Ascending aorta (tissue), 2 donors: Measurements from ENCODE around the gene MON2. TPM values are rescaled to one million over a fixed set of nuclear protein-coding genes. Genes with fewer than 3 reads are reported as not detected.

Source experiments
- DNase-seq, 2 donors: peaks; one replicate each; pipeline ENCODE4 v3.0.0-alpha.2; 2019; ENCODE audit warnings: low spot score in 2 of 2
- H3K27ac ChIP-seq, 2 donors: fragments of 200-600 bp; sonication (generic); one replicate each; pipeline ENCODE4 v1.5.1; 2016 to 2017; ENCODE audit warnings: mild to moderate bottlenecking in 1 of 2
- H3K27me3 ChIP-seq: fragments of 200-600 bp; sonication (generic); one replicate; pipeline ENCODE4 v1.5.1; 2017
- H3K36me3 ChIP-seq, 2 donors: fragments of 200-600 bp; sonication (generic); one replicate each; pipeline ENCODE4 v1.5.1; 2016
- H3K4me1 ChIP-seq, 2 donors: fragments of 200-600 bp; sonication (generic); one replicate each; pipeline ENCODE4 v1.5.1; 2016 to 2017; ENCODE audit warnings: mild to moderate bottlenecking in 1 of 2
- H3K4me3 ChIP-seq, 2 donors: fragments of 200-600 bp; sonication (generic); one replicate each; pipeline ENCODE4 v1.5.1; 2016 to 2017; ENCODE audit warnings: mild to moderate bottlenecking in 1 of 2
- H3K9me3 ChIP-seq, 2 donors: fragments of 200-600 bp; sonication (generic); one replicate each; pipeline ENCODE4 v1.5.1; 2016
- CTCF ChIP-seq, 3 experiments: fragments of 200-600 bp in 2 of 3; fragments of 450-650 bp in 1 of 3; sonication (generic) in 2 of 3; IDR thresholded peaks; one replicate each; pipeline ENCODE4 v1.5.1; 2016 to 2019; ENCODE audit warnings: antibody characterized with exemption in 3 of 3, mild to moderate bottlenecking in 1 of 3, moderate library complexity in 1 of 3
- intact Hi-C: fragments of 100-400 bp; cut with DNase I; formaldehyde crosslinking; loops from one replicate; pipeline ENCODE4 v1.15.1; 2023
- total RNA-seq: library from RNA; depleted of rRNA; stranded (reverse); fragments of >200 nt; gene quantifications from one replicate; pipeline ENCODE4 v1.1.0, GENCODE V29; 2016

Gene MON2
- 14.4 TPM for total RNA-seq

GRCh38 chr12:62466594-62467491, at the start of gene MON2:
Gene MON2, plus strand, starts transcription at chr12:62466826. Its CDS starts 382 bp downstream, at chr12:62467208.
- Histone ChIP-seq H3K36me3 (no peaks in the 10 kb centered on the region), H3K27ac (peak within 1 kb of the TSS; percentile 92 to 95), H3K9me3 (no peaks in the 10 kb centered on the region), H3K4me1 (peaks cover 0 to 18% of the 10 kb centered on the region in 2 donors), H3K27me3 (no peaks in the 10 kb centered on the region), H3K4me3 (peak within 1 kb of the TSS; percentile 92 to 95)
- DNase-seq = peak; percentile 44 to 94
- TF ChIP-seq CTCF (IDR thresholded peaks at IDR 0.05) = no peak
- intact Hi-C loops = loop anchor here (2.0 to 10.0 kb wide), 4 partner anchors 136 to 1378 kb away; partner anchors contain the start of genes SRGAP1 and USP15

GRCh38 chr12:62426089-62426488, 40.5 kb upstream of the MON2 start:
- no peak for TF ChIP-seq CTCF (IDR thresholded peaks at IDR 0.05)
- H3K27ac ChIP-seq = no peak overlapping the region
- no peak overlapping the region for H3K4me3 ChIP-seq
- peaks cover 5 to 19% of the 10 kb centered on the region in 2 donors for H3K9me3 ChIP-seq
- H3K27me3 ChIP-seq = no peaks in the 10 kb centered on the region
- intact Hi-C loops = no loop called here
- no peak for DNase-seq
- H3K36me3 ChIP-seq = no peaks in the 10 kb centered on the region
- H3K4me1 ChIP-seq = no peaks in the 10 kb centered on the region

GRCh38 chr12:62429457-62429856, 37.2 kb upstream of the MON2 start:
- Histone ChIP-seq H3K27me3 (no peaks in the 10 kb centered on the region), H3K9me3 (peaks cover 5 to 19% of the 10 kb centered on the region in 2 donors), H3K4me1 (no peaks in the 10 kb centered on the region), H3K27ac (no peak overlapping the region), H3K4me3 (no peak overlapping the region), H3K36me3 (no peaks in the 10 kb centered on the region)
- no peak for TF ChIP-seq CTCF (IDR thresholded peaks at IDR 0.05)
- intact Hi-C loops = no loop called here
- no peak for DNase-seq

DNA sequence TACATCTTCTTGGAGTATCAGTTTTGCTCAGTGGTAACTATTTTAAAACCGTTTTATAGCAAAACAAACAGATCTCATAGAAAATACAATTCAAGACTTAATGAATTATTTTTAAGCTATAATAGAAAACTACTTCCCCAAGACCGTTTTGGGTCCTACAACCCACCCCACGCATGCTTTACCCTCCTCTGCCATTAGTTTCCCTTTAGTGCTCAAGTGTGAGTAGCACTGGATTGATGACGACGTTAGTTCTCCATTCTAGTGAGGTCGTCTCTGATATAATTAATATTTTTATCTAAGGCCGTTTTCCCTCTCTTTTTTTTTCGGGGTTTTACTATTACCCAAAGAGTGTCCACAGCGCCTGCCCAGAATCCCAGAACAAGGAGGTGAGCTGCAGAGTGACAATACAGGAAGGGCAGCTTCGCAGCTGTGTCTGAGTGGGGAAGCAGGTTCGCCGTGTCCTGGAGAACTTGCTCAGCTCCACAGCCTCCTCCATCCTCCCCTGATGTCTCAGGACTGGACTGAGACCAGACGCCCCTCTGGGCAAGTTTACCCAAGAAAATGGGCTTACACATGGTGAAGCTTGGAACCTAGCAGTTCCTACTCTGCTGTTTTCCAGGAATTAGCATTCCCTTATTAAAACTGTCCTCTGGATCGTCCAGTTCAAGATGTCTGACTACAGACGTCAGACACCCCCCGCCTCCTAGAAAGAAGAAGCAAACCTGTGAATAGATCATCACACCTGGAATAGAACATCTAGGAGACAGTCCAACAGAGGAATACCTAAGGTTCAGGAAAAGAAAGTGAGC, 31.9 kb upstream of the MON2 start:
- no peaks in the 10 kb centered on the region for H3K9me3 ChIP-seq
- intact Hi-C loops = loop anchor here (5.0 kb wide), 1 partner anchor 633 kb away; no protein-coding TSS in a partner anchor
- H3K4me1 ChIP-seq = peaks cover 0 to 2% of the 10 kb centered on the region in 2 donors
- no peak overlapping the region for H3K27ac ChIP-seq
- H3K27me3 ChIP-seq = no peaks in the 10 kb centered on the region
- H3K4me3 ChIP-seq = peak overlapping the region; percentile 52 to 75
- H3K36me3 ChIP-seq = no peaks in the 10 kb centered on the region
- no peak for DNase-seq
- TF ChIP-seq CTCF (IDR thresholded peaks at IDR 0.05) = no peak

DNA sequence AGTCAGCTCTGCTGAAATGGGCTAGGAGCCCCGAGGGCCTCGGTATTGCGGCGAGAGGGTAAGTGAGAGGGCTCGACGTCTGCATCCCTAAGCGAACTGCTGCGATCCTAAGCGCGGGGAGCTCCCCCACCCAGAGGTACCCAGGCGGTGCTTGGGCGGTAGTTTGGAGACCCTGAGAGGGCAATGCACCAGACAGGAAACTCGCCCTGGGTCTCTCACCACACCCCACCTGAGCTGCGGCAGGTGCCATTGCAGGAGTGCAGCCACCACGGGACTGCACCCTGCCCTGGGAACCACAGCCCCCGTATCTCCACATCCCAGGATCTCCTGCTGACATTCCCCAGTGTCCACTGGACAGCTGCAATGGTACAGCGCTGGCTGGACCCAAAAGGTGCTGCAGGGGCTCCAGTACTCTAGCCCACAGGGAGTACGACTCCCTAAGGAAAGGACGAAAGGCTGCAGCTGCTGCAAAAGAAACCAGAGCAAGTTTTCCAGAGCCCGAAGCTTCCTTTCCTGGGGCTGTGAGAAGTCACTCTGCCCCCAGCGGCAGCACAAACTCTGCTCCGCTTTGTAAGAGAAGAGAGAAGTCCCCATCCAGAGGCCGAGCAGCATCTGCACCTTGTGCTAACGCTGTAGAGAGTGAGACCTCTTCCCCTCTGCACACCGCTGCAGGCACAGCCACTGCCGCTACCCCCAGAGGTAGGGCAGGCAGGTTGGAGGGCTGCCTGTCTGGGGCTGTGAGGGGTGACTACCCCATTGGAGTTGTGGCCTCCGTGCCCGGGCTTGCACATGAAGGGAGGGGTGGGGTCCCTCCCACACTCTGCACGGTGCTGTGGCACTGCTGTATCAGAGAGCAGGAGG, 31.1 kb upstream of the MON2 start:
- peak; percentile 29 to 68 (median 42) for TF ChIP-seq CTCF (IDR thresholded peaks at IDR 0.05)
- H3K4me3 ChIP-seq = peak overlapping the region; percentile 52 to 75
- DNase-seq = peak in 1 of 2 donors; percentile 67
- H3K27ac ChIP-seq = no peak overlapping the region
- intact Hi-C loops = loop anchor here (5.0 kb wide), 1 partner anchor 632 kb away; no protein-coding TSS in a partner anchor
- H3K4me1 ChIP-seq = peaks cover 0 to 2% of the 10 kb centered on the region in 2 donors
- H3K9me3 ChIP-seq = no peaks in the 10 kb centered on the region
- H3K27me3 ChIP-seq = no peaks in the 10 kb centered on the region
- no peaks in the 10 kb centered on the region for H3K36me3 ChIP-seq
